ENCODE measurements around the gene TMEM248.

TMEM248 gene

GRCh38 chr7:66904063-66904593 lies 16.9 kb upstream of the TMEM248 start (continued):
- TF ChIP-seq TCF4 (CRISPR knock-in tag; IDR thresholded peaks at IDR 0.05; ENCODE audit: borderline replicate concordance), result no peak
- TF ChIP-seq, protein P1, sequence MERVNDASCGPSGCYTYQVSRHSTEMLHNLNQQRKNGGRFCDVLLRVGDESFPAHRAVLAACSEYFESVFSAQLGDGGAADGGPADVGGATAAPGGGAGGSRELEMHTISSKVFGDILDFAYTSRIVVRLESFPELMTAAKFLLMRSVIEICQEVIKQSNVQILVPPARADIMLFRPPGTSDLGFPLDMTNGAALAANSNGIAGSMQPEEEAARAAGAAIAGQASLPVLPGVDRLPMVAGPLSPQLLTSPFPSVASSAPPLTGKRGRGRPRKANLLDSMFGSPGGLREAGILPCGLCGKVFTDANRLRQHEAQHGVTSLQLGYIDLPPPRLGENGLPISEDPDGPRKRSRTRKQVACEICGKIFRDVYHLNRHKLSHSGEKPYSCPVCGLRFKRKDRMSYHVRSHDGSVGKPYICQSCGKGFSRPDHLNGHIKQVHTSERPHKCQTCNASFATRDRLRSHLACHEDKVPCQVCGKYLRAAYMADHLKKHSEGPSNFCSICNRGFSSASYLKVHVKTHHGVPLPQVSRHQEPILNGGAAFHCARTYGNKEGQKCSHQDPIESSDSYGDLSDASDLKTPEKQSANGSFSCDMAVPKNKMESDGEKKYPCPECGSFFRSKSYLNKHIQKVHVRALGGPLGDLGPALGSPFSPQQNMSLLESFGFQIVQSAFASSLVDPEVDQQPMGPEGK (CRISPR knock-in tag; IDR thresholded peaks at IDR 0.05; ENCODE audit: borderline replicate concordance), result no peak
- TF ChIP-seq ESRRG (CRISPR knock-in tag; IDR thresholded peaks at IDR 0.05), result no peak
- TF ChIP-seq POU6F1 (CRISPR knock-in tag; IDR thresholded peaks at IDR 0.05; ENCODE audit: borderline replicate concordance, low read depth), result no peak

DNA sequence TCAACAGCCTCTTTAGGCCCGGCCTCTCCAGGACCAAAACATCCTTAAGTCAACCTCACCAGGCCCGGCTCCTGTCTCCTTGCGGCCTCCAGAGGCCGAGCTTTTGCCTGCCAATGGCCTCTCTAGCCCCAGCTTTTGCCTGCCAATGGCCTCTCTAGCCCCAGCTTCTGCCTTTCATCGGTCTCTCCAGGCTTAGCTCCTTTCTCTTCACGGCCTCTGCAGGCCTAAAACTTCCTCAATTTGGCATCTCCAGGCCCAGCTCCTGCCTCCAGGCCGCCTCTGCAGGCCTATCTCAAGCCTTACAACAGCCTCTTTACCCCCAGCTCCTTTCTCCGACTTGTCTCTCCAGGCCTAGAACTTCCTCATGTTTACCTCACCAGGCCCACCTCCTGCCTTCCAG lies 15.7 kb upstream of the TMEM248 start:
- TF ChIP-seq TCF4 (CRISPR knock-in tag; IDR thresholded peaks at IDR 0.05; ENCODE audit: borderline replicate concordance), result no peak
- TF ChIP-seq ZFP30 (CRISPR knock-in tag; IDR thresholded peaks at IDR 0.05), result no peak
- TF ChIP-seq ESRRG (CRISPR knock-in tag; IDR thresholded peaks at IDR 0.05), result no peak
- no peak for TF ChIP-seq RARB (CRISPR knock-in tag; IDR thresholded peaks at IDR 0.05)
- no peak for TF ChIP-seq PPARA (CRISPR knock-in tag; IDR thresholded peaks at IDR 0.05; ENCODE audit: borderline replicate concordance)
- no peak for TF ChIP-seq GLIS3 (CRISPR knock-in tag; IDR thresholded peaks at IDR 0.05)
- TF ChIP-seq POU6F1 (CRISPR knock-in tag; IDR thresholded peaks at IDR 0.05; ENCODE audit: borderline replicate concordance, low read depth), result no peak
- no peak for TF ChIP-seq OSR1 (CRISPR knock-in tag; IDR thresholded peaks at IDR 0.05)
- no peak for TF ChIP-seq TOX (CRISPR knock-in tag; IDR thresholded peaks at IDR 0.05; ENCODE audit: borderline replicate concordance)
- no peak for TF ChIP-seq ZNF565 (CRISPR knock-in tag; conservative IDR thresholded peaks at IDR 0.05; ENCODE audit: low read depth)
- ATAC-seq, result no peak

- TF ChIP-seq ZNF565 (CRISPR knock-in tag; conservative IDR thresholded peaks at IDR 0.05; ENCODE audit: low read depth) (no peak), CREB5 (CRISPR knock-in tag; IDR thresholded peaks at IDR 0.05; ENCODE audit: low read depth) (no peak), ZFP30 (CRISPR knock-in tag; IDR thresholded peaks at IDR 0.05) (no peak), BACH2 (CRISPR knock-in tag; IDR thresholded peaks at IDR 0.05; ENCODE audit: borderline replicate concordance) (no peak), ZFP3 (CRISPR knock-in tag; IDR thresholded peaks at IDR 0.05) (no peak), TCF4 (CRISPR knock-in tag; IDR thresholded peaks at IDR 0.05; ENCODE audit: borderline replicate concordance) (no peak), OSR1 (CRISPR knock-in tag; IDR thresholded peaks at IDR 0.05) (no peak), PPARA (CRISPR knock-in tag; IDR thresholded peaks at IDR 0.05; ENCODE audit: borderline replicate concordance) (no peak), RARB (CRISPR knock-in tag; IDR thresholded peaks at IDR 0.05) (no peak), ZNF8 (CRISPR knock-in tag; IDR thresholded peaks at IDR 0.05) (no peak), TOX (CRISPR knock-in tag; IDR thresholded peaks at IDR 0.05; ENCODE audit: borderline replicate concordance) (no peak), SNAI2 (CRISPR knock-in tag; IDR thresholded peaks at IDR 0.05) (no peak), ISL1 (CRISPR knock-in tag; IDR thresholded peaks at IDR 0.05) (no peak), CSDC2 (CRISPR knock-in tag; IDR thresholded peaks at IDR 0.05) (no peak), CSRNP3 (CRISPR knock-in tag; IDR thresholded peaks at IDR 0.05) (no peak), ZNF70 (CRISPR knock-in tag; IDR thresholded peaks at IDR 0.05) (no peak), ESRRG (CRISPR knock-in tag; IDR thresholded peaks at IDR 0.05) (no peak)
- TF ChIP-seq, protein P2, sequence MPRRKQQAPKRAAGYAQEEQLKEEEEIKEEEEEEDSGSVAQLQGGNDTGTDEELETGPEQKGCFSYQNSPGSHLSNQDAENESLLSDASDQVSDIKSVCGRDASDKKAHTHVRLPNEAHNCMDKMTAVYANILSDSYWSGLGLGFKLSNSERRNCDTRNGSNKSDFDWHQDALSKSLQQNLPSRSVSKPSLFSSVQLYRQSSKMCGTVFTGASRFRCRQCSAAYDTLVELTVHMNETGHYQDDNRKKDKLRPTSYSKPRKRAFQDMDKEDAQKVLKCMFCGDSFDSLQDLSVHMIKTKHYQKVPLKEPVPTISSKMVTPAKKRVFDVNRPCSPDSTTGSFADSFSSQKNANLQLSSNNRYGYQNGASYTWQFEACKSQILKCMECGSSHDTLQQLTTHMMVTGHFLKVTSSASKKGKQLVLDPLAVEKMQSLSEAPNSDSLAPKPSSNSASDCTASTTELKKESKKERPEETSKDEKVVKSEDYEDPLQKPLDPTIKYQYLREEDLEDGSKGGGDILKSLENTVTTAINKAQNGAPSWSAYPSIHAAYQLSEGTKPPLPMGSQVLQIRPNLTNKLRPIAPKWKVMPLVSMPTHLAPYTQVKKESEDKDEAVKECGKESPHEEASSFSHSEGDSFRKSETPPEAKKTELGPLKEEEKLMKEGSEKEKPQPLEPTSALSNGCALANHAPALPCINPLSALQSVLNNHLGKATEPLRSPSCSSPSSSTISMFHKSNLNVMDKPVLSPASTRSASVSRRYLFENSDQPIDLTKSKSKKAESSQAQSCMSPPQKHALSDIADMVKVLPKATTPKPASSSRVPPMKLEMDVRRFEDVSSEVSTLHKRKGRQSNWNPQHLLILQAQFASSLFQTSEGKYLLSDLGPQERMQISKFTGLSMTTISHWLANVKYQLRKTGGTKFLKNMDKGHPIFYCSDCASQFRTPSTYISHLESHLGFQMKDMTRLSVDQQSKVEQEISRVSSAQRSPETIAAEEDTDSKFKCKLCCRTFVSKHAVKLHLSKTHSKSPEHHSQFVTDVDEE (CRISPR knock-in tag; IDR thresholded peaks at IDR 0.05), result no peak
- TF ChIP-seq, protein P1 (CRISPR knock-in tag; IDR thresholded peaks at IDR 0.05; ENCODE audit: borderline replicate concordance), result no peak
- ATAC-seq, result 0 out of 3 replicates have a peak, but pooled peaks have one; percentile 22
Observed at GRCh38 chr7:66905689-66906088, 15.3 kb upstream of the TMEM248 start.
